GM04504 (cell line): ENCODE results near the gene POLR2M.

ENCODE experiments used
- DNase-seq: peaks from one replicate; pipeline ENCODE4 v3.0.0-alpha.2; 2012; ENCODE audit warnings: low read depth

The POLR2M gene

DNA sequence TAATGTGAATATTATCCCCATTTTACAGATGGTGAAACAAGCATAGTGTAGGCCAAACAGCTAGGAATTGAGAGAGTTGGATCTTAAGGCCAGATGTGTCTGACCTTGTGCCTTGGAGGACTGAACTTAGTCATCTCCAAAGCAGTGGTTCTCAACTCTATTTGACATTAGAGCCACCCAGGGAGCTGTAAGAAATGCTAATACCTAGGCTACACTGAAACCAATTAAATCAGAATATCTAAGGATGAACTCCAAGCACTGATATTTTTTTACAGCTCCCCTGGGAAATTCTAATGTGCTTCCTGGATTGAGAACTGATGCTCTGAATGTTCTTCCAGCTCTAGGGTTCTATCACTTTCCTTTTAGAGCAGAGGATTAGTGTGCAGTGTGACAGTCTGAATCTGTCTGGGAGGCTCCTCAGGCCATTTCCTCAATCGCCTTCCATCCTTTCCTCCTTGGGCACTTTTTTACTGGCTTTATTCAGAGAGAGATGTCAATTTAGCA lies 32.3 kb downstream of the POLR2M start:
- no peak for DNase-seq

DNA sequence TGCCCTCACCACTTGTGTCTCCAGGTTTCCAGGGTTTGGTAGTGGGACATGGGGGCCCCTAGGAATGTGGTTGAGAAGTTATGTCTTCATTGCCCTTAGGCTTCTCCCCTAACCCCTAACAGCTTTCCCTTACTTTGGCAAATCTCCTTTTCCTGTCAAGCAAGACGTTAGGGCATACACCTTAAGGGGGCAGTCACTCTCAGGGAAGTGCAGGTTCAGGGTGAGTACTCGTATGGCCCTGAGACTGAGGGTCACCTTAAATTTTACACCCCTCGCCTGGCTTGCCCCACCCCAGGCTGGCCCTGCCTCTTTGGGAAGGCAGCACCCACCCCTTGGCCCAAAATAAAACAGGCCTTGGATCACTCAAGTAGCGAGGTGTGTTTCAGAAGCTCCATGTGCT lies 33.5 kb downstream of the POLR2M start:
- DNase-seq, result no peak

DNA sequence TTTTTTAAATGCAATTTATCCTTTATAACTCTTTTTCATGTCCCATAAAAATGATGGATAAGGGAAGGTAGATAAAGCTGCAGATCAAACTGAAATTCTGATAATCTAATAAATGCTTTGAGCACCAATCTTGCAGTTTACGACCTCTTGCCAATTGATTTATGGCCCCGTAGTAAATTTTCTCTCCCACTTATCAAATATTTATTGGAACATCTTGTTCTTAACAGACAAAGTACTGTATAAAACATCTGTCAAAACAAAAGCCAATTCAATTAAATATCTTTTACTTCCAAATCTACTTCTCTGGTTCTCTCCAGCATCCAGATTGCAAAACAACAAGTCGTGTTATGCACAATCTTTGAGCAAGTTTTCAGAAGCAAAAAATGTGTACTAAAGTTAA lies 34.6 kb downstream of the POLR2M start:
- no peak for DNase-seq

GRCh38 chr15:57743424-57743823 lies 36.9 kb downstream of the POLR2M start:
- no peak for DNase-seq

DNA sequence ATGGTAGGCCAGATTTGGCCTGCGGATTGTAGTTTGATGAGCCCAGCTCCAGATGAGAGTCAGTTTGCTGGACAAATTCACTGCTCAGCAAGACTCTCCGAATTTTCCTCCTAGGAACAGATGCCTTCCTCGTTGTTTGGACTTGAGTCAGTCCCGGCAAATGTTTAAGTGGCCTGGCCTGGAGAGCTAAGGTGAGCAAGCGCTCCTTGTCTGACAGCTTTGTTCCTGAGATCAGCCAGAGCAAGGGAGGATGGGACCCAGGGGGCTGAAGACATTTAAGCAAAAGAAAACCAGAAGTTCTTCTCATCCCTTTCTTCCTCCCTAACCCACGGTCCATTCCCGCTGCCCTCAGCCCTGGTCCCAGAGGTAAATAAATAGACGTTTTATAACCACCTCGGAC lies 40.3 kb downstream of the POLR2M start:
- no peak for DNase-seq

- no peak for DNase-seq
Observed at GRCh38 chr15:57747206-57747896, 40.8 kb downstream of the POLR2M start.

DNA sequence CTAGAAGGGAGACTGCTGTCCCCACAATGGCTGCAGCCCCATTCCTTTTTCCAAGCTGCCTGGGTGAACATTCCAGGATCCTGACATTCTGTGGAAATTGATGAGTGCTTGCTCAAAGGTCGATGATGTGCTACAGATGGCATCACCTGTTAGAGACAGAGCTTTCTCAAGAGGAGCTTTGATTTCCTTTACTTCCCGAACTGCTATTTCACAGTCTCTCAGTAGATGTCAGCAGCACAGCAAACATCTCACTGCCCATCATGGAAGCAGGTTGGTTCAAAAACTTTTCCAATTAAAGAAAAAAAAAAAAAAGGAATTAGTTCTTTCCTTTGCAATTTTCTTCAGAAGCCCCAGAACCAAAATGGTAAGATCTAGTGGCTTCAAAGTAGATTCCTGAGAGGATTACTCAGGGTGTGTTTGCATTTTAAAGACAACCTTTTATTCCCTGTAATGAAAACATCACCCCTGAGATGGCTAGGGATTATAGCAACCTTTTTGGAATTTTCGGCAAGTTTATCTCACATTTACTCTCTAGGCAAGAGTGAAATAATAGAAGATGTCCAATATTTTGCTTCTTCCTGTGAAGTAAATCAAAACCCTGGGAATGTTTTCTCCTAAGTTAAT lies 44.8 kb downstream of the POLR2M start:
- peak; percentile 35 for DNase-seq

DNA sequence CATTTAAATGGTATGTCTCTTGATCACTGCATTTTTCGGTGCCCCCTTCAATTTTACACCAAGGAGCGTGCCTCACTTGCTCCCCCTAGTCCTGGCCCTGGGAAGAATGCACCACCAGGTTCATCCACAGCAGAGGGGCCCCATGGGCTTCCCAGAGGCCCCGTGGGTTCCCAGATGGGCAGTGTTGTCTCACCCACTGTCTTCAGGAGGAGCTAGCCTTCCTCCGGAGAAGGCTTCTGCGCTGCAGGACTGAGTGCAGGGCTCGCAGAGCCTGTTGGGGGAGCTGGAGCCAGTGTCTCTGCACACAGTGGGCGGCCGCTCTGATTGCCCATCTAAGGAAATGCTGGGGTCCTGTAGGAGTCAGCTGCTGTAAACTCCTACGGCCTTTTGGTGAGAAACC lies 45.9 kb downstream of the POLR2M start:
- DNase-seq, result no peak

DNA sequence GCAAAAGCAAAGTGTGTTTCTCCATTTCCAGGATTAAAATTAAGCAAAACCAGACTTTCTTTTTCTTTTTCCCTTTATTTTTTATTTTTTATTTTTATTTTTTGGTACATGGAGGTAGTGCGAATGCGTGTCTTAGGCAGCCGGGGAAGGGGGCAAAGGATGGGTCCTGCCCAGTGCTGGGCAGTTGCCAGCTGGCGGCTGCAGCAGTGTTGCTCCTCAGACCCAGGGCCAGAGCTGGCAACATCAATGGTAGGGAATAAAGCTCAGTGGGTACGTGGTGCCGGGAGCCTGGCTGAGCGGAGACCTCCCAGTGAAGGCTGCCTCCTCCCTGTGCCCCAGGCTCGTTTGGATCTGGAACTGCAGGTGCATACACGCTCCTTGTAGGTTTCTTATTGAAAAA lies 46.3 kb downstream of the POLR2M start:
- DNase-seq, result no peak

- no peak for DNase-seq
Observed at GRCh38 chr15:57756466-57756865, 50.0 kb downstream of the POLR2M start.

- no peak for DNase-seq
Observed at GRCh38 chr15:57758560-57758959, 52.0 kb downstream of the POLR2M start.

GRCh38 chr15:57761562-57761961 lies 55.0 kb downstream of the POLR2M start:
- DNase-seq, result no peak

GRCh38 chr15:57762302-57762701 lies 55.8 kb downstream of the POLR2M start:
- DNase-seq, result no peak

DNA sequence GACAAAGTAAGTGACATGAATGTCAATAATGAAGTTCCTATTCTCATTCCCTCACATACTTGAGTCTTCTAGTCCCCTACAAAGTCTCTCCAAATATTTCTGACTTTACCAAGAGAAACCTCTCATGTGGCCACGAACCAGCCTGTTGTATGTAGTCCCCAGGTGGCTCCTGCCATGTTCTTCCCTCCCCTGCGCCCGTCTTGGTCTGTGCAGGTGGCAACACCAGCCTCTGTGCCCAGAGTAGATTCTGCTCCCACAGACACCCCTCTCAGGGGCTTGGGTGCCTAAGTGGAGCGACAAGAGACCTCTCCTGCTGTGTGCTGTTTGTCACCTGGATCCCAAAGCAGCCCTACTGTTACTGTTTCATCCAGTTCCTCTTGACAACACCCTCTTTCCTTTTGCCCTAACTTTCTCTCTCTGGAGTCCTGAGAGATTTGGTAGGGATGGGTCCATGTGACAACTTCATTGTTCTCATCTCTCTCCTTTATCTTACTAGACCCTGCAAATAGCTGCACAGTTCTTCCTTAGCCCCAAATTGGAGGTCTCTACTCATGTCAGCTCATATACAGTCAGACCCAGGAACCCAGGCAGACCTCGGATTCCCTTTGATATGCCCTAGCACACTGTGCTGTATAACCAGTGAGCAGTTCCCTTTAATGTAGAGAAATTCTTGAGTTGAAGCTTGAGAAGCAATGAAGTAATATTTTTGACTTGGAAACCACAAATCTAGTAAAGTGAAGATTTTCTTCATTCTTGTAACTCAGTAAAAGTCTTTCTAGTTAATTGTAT lies 56.9 kb downstream of the POLR2M start:
- DNase-seq, result no peak
